Vagina (tissue), 2 donors: ENCODE results near the gene RNF5. TPM values are rescaled to one million over a fixed set of nuclear protein-coding genes. Genes with fewer than 3 reads are reported as not detected.
"Not testable (repeated sequence)": the region's sequence is repeated elsewhere in the genome, so short reads cannot be mapped to it uniquely, and the experiment has no call there.

Source experiments
- DNase-seq, 2 donors: peaks; one replicate each; pipeline ENCODE4 v3.0.0-alpha.2; 2017; ENCODE audit errors: extremely low spot score in 2 of 2
- H3K27ac ChIP-seq: fragments of 200-600 bp; sonication (generic); one replicate; pipeline ENCODE4 v1.5.1; 2019
- H3K27me3 ChIP-seq: fragments of 200-600 bp; sonication (generic); one replicate; pipeline ENCODE4 v1.5.1; 2019
- H3K36me3 ChIP-seq, 2 donors: fragments of 200-600 bp; sonication (generic); one replicate each; pipeline ENCODE4 v1.5.1; 2017 to 2019
- H3K4me1 ChIP-seq: fragments of 200-600 bp; sonication (generic); one replicate; pipeline ENCODE4 v1.5.1; 2019
- H3K4me3 ChIP-seq, 2 donors: fragments of 200-600 bp; sonication (generic); 1 replicate in 1 of 2; 2 replicates in 1 of 2; pipeline ENCODE4 v1.5.1; 2016 to 2019
- H3K9me3 ChIP-seq: fragments of 200-600 bp; sonication (generic); one replicate; pipeline ENCODE4 v1.5.1; 2019
- POLR2A ChIP-seq, 2 donors: fragments of 450-650 bp; IDR thresholded peaks; one replicate each; pipeline ENCODE4 v1.6.1; 2017; ENCODE audit warnings: antibody characterized with exemption in 2 of 2, mild to moderate bottlenecking in 2 of 2, moderate library complexity in 2 of 2
- POLR2AphosphoS5 ChIP-seq, 2 donors: sonication (generic); formaldehyde crosslinking; IDR thresholded peaks; one replicate each; pipeline ENCODE4 v1.9.0; 2017; ENCODE audit warnings: antibody characterized with exemption in 2 of 2, mild to moderate bottlenecking in 2 of 2, low read depth in 1 of 2; ENCODE audit not compliant: insufficient read depth in 1 of 2
- intact Hi-C: fragments of 100-400 bp; cut with DNase I; formaldehyde crosslinking; loops from one replicate; pipeline ENCODE4 v1.15.1; 2023
- total RNA-seq: library from RNA; depleted of rRNA; stranded (reverse); fragments of >200 nt; gene quantifications from one replicate; pipeline ENCODE4 v1.2.3, GENCODE V29; 2016
- TF ChIP-seq, protein P1 (sequence below), 3 experiments: fragments of 450-650 bp in 2 of 3; fragments of 200-600 bp in 1 of 3; sonication (generic) in 1 of 3; IDR thresholded peaks; one replicate each; pipeline ENCODE4 v1.5.1; 2017 to 2019; ENCODE audit warnings: antibody characterized with exemption in 3 of 3, mild to moderate bottlenecking in 2 of 3, moderate library complexity in 2 of 3

The RNF5 gene
- total RNA-seq, 1 donor from 2014 or later: 48.4 TPM

DNA sequence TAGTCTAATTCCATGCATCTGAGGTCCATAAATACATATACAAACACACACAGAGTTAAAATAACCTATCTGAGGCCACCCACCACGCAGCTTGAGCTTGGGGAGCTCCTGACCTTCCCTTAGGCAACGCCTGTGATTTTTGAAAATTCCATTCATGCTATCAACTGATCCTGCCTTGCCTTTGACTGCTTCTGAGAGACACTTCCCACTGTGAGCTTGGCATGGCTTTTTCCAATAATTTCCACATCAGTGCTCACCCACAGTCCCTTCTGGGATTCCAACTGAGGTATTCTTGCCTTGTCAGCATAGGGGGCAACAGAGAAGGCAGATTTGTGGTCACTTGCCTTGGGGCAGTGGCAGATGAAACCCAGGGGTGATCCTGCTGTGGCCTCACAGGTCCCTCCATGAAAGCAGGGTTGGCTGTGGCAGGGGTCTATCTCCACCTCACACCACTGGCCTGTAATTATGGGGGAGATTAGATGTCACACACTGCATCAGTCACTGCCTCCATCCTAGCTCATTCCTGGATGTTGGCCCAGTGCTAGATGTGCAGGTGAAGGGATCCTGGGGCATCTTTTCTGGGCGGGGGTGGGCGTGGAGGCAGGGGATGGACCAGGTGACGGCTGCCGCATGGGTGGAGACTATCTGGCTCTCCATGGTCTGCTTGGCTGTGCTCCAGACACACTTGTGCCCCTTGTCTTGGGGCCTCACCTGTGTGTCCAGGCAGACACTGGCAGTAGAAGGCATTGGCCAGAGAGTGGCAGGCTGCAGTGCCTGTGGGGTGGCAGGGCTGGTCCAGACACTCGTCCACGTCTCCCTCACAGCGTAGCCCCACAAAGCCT lies 25.4 kb downstream of the RNF5 start:
- no peaks in the 10 kb centered on the region for H3K36me3 ChIP-seq
- DNase-seq: no peak
- TF ChIP-seq, protein P1, sequence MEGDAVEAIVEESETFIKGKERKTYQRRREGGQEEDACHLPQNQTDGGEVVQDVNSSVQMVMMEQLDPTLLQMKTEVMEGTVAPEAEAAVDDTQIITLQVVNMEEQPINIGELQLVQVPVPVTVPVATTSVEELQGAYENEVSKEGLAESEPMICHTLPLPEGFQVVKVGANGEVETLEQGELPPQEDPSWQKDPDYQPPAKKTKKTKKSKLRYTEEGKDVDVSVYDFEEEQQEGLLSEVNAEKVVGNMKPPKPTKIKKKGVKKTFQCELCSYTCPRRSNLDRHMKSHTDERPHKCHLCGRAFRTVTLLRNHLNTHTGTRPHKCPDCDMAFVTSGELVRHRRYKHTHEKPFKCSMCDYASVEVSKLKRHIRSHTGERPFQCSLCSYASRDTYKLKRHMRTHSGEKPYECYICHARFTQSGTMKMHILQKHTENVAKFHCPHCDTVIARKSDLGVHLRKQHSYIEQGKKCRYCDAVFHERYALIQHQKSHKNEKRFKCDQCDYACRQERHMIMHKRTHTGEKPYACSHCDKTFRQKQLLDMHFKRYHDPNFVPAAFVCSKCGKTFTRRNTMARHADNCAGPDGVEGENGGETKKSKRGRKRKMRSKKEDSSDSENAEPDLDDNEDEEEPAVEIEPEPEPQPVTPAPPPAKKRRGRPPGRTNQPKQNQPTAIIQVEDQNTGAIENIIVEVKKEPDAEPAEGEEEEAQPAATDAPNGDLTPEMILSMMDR (IDR thresholded peaks at IDR 0.05): no peak
- TF ChIP-seq POLR2AphosphoS5 (IDR thresholded peaks at IDR 0.05; ENCODE audit: insufficient read depth in 1 of 2, low read depth in 1 of 2): no peak
- no peak for TF ChIP-seq POLR2A (IDR thresholded peaks at IDR 0.05)
- intact Hi-C loops: no loop called here
- H3K4me3 ChIP-seq: no peak overlapping the region
- no peak overlapping the region for H3K27ac ChIP-seq
- H3K4me1 ChIP-seq: no peaks in the 10 kb centered on the region
- no peaks in the 10 kb centered on the region for H3K9me3 ChIP-seq
- H3K27me3 ChIP-seq: no peaks in the 10 kb centered on the region

DNA sequence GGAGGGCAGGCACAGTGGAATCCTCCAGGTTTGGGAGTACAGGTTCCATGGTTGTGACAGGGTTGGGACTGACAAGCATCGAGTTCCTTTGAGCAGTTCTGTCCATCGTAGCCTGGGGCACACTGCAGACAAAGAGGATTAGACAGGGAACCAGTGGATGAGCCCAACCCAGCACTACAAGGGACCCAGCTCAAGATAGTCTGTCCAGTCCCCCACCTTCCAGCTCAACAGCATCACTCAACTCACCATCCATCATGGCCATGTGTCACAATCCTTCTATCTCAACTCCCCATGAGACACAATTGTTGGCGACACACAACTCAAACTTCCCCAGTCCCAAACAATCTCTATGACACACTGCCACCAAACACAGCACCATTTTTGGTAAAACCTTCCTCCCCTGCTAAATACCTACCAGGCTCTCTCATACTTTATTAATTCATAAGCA lies 26.1 kb downstream of the RNF5 start:
- Histone ChIP-seq H3K27ac (no peak overlapping the region), H3K9me3 (no peaks in the 10 kb centered on the region), H3K36me3 (no peaks in the 10 kb centered on the region), H3K27me3 (no peaks in the 10 kb centered on the region), H3K4me1 (no peaks in the 10 kb centered on the region), H3K4me3 (no peak overlapping the region)
- TF ChIP-seq POLR2A (IDR thresholded peaks at IDR 0.05): no peak
- TF ChIP-seq, protein P1 (IDR thresholded peaks at IDR 0.05): no peak
- intact Hi-C loops: no loop called here
- DNase-seq: no peak

DNA sequence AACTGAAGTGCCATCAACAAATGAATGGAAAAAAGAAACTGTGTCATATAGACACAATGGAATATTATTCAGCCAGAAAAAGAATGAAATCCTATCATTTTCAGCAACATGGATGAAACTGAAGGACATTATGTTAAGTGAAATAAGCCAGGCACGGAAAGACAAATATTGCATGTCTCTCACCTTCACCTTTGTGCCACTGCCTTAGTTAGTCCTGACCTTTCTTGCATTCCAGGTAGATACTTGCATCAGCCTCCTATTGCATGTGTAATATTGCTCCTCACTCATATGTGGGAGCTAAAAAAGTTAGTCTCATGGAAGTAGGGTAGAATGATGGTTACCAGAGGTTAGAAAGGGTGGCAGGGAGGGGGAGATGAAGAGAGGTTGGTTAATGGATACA lies 30.8 kb downstream of the RNF5 start:
- intact Hi-C loops: no loop called here
- Histone ChIP-seq H3K27me3 (no peaks in the 10 kb centered on the region), H3K36me3 (no peaks in the 10 kb centered on the region), H3K4me1 (no peaks in the 10 kb centered on the region), H3K4me3 (no peak overlapping the region), H3K27ac (no peak overlapping the region), H3K9me3 (no peaks in the 10 kb centered on the region)
- DNase-seq: no peak
- no peak for TF ChIP-seq POLR2AphosphoS5 (IDR thresholded peaks at IDR 0.05; ENCODE audit: insufficient read depth in 1 of 2, low read depth in 1 of 2)
- TF ChIP-seq, protein P1 (IDR thresholded peaks at IDR 0.05): no peak
- TF ChIP-seq POLR2A (IDR thresholded peaks at IDR 0.05): no peak

DNA sequence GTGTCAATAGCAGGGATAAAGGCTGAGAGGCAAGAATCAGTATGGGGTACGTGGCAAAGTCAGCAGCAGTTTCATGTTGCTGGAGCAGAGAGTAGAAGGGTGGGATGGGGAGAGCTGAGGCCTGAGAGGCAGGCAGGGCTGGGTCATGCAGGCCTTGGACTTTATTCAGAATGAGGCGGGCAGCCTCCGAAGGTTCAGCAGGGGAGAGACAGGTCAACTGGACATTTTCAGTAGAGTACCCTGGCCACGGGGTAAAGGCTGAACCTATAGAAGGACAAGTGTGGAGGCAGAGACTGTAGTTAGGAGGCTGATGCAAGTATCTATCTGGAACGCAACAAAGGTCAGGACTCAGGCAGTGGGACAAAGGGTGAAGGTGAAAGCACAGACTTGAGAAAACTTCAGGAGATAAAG lies 32.0 kb downstream of the RNF5 start:
- DNase-seq: no peak
- no peak overlapping the region for H3K4me3 ChIP-seq
- H3K27me3 ChIP-seq: no peaks in the 10 kb centered on the region
- H3K9me3 ChIP-seq: no peaks in the 10 kb centered on the region
- H3K36me3 ChIP-seq: no peaks in the 10 kb centered on the region
- intact Hi-C loops: no loop called here
- no peak overlapping the region for H3K27ac ChIP-seq
- H3K4me1 ChIP-seq: no peaks in the 10 kb centered on the region
- TF ChIP-seq POLR2A (IDR thresholded peaks at IDR 0.05) (no peak), POLR2AphosphoS5 (IDR thresholded peaks at IDR 0.05; ENCODE audit: insufficient read depth in 1 of 2, low read depth in 1 of 2) (no peak)
- TF ChIP-seq, protein P1 (IDR thresholded peaks at IDR 0.05): no peak

- H3K36me3 ChIP-seq: not testable (repeated sequence)
Measured at GRCh38 chr6:32211432-32211831, 33.2 kb downstream of the RNF5 start.

More at GRCh38 chr6:32211432-32211831, 33.2 kb downstream of the RNF5 start:
- H3K4me3 ChIP-seq, H3K9me3 ChIP-seq, H3K4me1 ChIP-seq, H3K27ac ChIP-seq, DNase-seq, intact Hi-C loops, H3K27me3 ChIP-seq: not testable (repeated sequence)
